ENCODE results near the gene RYR1. TPM values are rescaled to one million over a fixed set of nuclear protein-coding genes. Genes with fewer than 3 reads are reported as not detected.
"Not testable (repeated sequence)": the region's sequence is repeated elsewhere in the genome, so short reads cannot be mapped to it uniquely, and the experiment has no call there.

The RYR1 gene
- total RNA-seq, 1 donor from 2014 or later, result 9.3 TPM

DNA sequence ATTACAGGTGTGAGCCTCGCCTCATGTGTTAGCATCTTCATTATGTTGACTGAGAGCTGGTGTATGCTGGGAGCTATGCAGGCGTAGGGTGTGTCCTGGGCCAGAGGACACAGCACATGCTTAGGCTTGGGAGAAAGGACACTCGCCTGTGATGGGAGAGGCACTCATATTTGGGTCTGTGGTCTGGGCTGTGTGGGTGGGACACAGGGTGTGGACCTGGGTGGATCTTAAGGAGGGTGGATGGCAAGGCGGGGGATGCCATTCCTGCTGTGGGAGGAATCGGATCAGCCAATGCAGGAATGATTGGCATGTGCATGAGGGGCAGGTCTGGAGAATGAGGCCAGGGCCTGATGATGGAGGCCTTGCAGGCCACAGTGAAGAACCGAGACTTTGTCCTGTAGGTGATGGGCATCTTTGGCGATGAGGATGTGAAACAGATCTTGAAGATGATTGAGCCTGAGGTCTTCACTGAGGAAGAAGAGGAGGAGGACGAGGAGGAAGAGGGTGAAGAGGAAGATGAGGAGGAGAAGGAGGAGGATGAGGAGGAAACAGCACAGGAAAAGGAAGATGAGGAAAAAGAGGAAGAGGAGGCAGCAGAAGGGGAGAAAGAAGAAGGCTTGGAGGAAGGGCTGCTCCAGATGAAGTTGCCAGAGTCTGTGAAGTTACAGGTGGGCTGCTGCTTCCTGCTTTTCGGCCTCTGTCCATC, 55.4 kb downstream of the RYR1 start:
- Mint-ChIP-seq H3K9me3 (peaks cover 10% of the 10 kb centered on the region), H3K4me3 (no peak overlapping the region), H3K27ac (no peak overlapping the region), H3K27me3 (peaks cover 12% of the 10 kb centered on the region), H3K36me3 (peaks cover 4% of the 10 kb centered on the region), H3K4me1 (ENCODE audit: unreplicated experiment) (no peaks in the 10 kb centered on the region)
- no peak for DNase-seq (ENCODE audit: extremely low spot score, unreplicated experiment)
- TF ChIP-seq, protein P1, sequence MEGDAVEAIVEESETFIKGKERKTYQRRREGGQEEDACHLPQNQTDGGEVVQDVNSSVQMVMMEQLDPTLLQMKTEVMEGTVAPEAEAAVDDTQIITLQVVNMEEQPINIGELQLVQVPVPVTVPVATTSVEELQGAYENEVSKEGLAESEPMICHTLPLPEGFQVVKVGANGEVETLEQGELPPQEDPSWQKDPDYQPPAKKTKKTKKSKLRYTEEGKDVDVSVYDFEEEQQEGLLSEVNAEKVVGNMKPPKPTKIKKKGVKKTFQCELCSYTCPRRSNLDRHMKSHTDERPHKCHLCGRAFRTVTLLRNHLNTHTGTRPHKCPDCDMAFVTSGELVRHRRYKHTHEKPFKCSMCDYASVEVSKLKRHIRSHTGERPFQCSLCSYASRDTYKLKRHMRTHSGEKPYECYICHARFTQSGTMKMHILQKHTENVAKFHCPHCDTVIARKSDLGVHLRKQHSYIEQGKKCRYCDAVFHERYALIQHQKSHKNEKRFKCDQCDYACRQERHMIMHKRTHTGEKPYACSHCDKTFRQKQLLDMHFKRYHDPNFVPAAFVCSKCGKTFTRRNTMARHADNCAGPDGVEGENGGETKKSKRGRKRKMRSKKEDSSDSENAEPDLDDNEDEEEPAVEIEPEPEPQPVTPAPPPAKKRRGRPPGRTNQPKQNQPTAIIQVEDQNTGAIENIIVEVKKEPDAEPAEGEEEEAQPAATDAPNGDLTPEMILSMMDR (conservative IDR thresholded peaks at IDR 0.05), result no peak

DNA sequence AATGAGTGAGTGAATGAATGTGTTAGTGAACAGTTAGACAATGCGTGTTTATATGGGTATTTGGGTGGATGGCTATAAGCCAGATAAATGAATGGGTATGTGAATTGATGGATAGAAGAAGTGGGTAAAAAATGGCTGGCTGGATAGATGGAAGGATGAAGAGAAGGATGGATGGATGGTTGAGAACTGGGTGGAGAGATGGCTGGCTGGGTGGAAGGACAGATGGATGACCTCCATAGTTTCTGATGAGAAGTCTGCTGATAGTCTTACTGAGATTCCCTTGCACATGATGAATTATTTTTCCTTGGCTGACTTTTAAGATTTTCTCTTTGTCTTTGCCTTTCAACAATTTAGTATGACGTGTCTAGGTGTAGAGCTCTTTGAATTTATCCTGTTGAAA, 57.4 kb downstream of the RYR1 start:
- H3K27me3 Mint-ChIP-seq, result peaks cover 12% of the 10 kb centered on the region
- no peaks in the 10 kb centered on the region for H3K4me1 Mint-ChIP-seq (ENCODE audit: unreplicated experiment)
- TF ChIP-seq, protein P1 (conservative IDR thresholded peaks at IDR 0.05), result no peak
- no peak overlapping the region for H3K4me3 Mint-ChIP-seq
- DNase-seq (ENCODE audit: extremely low spot score, unreplicated experiment), result no peak
- peaks cover 4% of the 10 kb centered on the region for H3K36me3 Mint-ChIP-seq
- H3K27ac Mint-ChIP-seq, result no peak overlapping the region
- H3K9me3 Mint-ChIP-seq, result peaks cover 10% of the 10 kb centered on the region

DNA sequence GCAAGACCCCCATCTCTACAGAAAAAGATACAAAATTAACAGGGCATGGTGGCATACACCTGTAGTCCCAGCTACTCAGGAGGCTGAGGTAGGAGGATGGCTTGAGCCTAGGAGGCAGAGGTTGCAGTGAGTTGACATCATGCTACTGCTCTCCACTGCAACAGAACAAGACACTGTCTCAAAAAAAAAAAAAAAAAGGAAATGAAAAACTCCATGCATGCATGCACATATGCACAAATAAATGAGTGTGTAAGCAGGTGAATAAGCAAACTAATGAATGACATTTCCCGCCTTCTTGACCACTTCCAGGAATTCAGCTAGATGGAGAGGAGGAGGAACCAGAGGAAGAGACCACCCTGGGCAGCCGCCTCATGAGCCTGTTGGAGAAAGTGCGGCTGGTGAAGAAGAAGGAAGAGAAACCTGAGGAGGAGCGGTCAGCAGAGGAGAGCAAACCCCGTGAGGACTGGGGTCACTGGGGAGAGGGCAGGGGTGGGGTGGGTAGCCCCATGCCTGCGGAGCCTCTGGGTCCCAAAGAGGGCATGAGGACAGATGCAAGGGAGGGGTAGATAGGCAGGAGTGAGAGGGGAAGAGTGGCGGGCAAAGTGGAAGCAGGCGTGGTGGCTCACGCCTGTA, 58.8 kb downstream of the RYR1 start:
- DNase-seq (ENCODE audit: extremely low spot score, unreplicated experiment), result no peak
- H3K27ac Mint-ChIP-seq, result no peak overlapping the region
- no peaks in the 10 kb centered on the region for H3K36me3 Mint-ChIP-seq

DNA sequence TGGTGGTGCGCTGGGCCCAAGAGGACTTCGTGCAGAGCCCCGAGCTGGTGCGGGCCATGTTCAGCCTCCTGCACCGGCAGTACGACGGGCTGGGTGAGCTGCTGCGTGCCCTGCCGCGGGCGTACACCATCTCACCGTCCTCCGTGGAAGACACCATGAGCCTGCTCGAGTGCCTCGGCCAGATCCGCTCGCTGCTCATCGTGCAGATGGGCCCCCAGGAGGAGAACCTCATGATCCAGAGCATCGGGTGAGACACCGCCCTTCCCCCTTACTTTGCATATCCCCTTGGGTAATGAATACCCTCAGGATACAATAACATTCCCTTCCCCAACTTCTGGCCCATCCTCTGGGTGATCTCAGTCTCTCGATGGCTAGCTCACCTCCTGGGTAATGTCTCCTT, 60.9 kb downstream of the RYR1 start:
- TF ChIP-seq, protein P1 (conservative IDR thresholded peaks at IDR 0.05), result no peak
- no peaks in the 10 kb centered on the region for H3K4me1 Mint-ChIP-seq (ENCODE audit: unreplicated experiment)
- no peak overlapping the region for H3K27ac Mint-ChIP-seq
- no peak overlapping the region for H3K4me3 Mint-ChIP-seq
- H3K36me3 Mint-ChIP-seq, result no peaks in the 10 kb centered on the region
- no peak for DNase-seq (ENCODE audit: extremely low spot score, unreplicated experiment)
- H3K27me3 Mint-ChIP-seq, result no peaks in the 10 kb centered on the region
- H3K9me3 Mint-ChIP-seq, result peaks cover 7% of the 10 kb centered on the region

More for the DNA sequence above, 58.8 kb downstream of the RYR1 start:
- Mint-ChIP-seq H3K27me3 (peaks cover 5% of the 10 kb centered on the region), H3K9me3 (peaks cover 7% of the 10 kb centered on the region), H3K4me1 (ENCODE audit: unreplicated experiment) (no peaks in the 10 kb centered on the region), H3K4me3 (no peak overlapping the region)
- TF ChIP-seq, protein P1 (conservative IDR thresholded peaks at IDR 0.05), result no peak

DNA sequence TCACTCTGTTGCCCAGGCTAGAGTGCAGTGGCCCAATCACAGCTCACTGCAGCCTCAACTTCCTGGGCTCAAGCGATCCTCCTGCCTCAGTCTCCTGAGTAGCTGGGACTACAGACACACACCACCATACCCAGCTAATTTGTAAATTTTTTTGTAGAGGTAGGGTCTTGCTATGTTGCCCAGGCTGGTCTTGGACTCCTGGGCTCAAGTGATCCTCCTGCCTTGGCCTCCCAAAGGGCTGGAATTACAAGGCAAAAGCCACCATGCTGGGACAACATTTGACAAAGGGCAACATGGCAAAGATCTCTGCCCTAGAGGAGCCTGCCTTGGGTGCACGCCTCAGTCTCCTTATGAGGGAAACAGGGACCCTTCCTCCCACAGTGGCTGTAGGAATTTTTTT, 61.9 kb downstream of the RYR1 start:
- H3K4me1 Mint-ChIP-seq (ENCODE audit: unreplicated experiment); H3K27me3 Mint-ChIP-seq; DNase-seq (ENCODE audit: extremely low spot score, unreplicated experiment); H3K36me3 Mint-ChIP-seq; H3K4me3 Mint-ChIP-seq; H3K9me3 Mint-ChIP-seq; H3K27ac Mint-ChIP-seq: not testable (repeated sequence)

DNA sequence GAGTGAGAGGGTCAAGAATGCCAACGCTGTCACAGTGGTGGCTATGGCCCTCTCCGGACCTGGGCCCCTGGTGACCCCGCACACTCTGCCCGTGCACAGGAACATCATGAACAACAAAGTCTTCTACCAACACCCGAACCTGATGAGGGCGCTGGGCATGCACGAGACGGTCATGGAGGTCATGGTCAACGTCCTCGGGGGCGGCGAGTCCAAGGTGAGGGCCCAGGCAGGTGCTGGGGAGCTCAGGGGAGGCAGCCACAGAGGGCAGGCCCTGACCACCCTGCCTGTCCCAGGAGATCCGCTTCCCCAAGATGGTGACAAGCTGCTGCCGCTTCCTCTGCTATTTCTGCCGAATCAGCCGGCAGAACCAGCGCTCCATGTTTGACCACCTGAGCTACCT, 62.6 kb downstream of the RYR1 start:
- no peaks in the 10 kb centered on the region for H3K9me3 Mint-ChIP-seq
- H3K27ac Mint-ChIP-seq, result no peak overlapping the region
- H3K4me1 Mint-ChIP-seq (ENCODE audit: unreplicated experiment), result no peaks in the 10 kb centered on the region
- H3K36me3 Mint-ChIP-seq, result no peaks in the 10 kb centered on the region
- no peak for DNase-seq (ENCODE audit: extremely low spot score, unreplicated experiment)
- H3K27me3 Mint-ChIP-seq, result no peaks in the 10 kb centered on the region
- TF ChIP-seq, protein P1 (conservative IDR thresholded peaks at IDR 0.05), result no peak
- H3K4me3 Mint-ChIP-seq, result no peak overlapping the region
